GM12892 (cell line): Measurements from ENCODE around the gene IQCK.
A peak's percentile ranks its signal among the peaks of the same experiment; 100 is the strongest.

Source experiments
- DNase-seq: peaks from one replicate; pipeline ENCODE4 v3.0.0; 2011; ENCODE audit not compliant: insufficient read length
- FAIRE-seq: peaks from 2 replicates; lab custom pipeline; 2011; peaks lifted over from hg19 to GRCh38; lab: Jason Lieb, UNC
- POLR2A ChIP-seq: IDR thresholded peaks from 2 replicates; pipeline ENCODE4 v1.6.1; 2011; ENCODE audit warnings: low read depth, low read length, control low read depth
- POLR2AphosphoS5 ChIP-seq: IDR thresholded peaks from 2 replicates; pipeline ENCODE4 v1.6.1; 2011; ENCODE audit warnings: low read depth, low read length, control low read depth
- TAF1 ChIP-seq: IDR thresholded peaks from 2 replicates; pipeline ENCODE4 v1.6.1; 2011; ENCODE audit warnings: low read depth, mild to moderate bottlenecking, control low read depth, low read length, borderline replicate concordance

Gene IQCK

DNA sequence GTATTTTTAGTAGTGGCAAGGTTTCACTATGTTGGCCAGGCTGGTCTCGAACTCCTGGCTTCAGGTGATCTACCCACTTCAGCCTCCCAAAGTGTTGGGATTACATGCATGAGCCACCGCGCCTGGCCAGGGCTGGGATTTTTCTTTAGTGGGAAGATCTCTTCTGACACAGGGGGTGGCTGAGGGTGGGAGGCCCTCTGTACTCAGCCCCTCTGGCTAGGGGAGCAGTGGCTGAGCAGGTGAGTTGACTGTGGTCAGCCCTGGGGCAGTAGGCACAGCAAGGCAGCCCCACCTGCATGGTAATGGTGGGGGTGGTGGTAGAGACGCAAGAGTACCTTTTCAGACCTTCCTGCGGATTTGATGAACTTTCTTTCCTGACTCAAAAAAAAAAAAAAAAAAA, 178.9 kb downstream of the IQCK start:
- TF ChIP-seq TAF1 (no peak), POLR2AphosphoS5 (no peak), POLR2A (no peak)
- FAIRE-seq (no peak), DNase-seq (no peak)

DNA sequence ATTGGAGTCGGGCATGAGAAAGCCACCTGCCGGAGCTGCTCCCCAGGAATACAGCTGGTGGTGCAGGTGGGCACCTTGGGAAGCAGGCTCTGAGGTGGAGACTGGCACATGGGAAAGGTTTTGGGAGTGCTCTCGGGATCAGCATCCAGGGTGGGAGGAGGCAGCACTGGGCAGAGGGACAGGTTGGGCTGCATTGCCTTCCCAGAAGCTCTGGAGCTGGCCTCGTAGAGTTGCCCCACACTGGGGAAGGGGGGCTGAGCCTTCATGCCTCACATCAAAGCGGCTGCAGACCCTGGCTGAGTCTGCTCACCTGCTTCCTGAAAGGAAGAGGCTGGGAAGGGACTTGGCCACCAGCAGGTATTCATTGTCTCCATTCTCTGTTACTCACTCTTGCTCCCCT, 180.1 kb downstream of the IQCK start:
- FAIRE-seq = no peak
- no peak for TF ChIP-seq POLR2AphosphoS5
- TF ChIP-seq TAF1 = no peak
- no peak for TF ChIP-seq POLR2A

GRCh38 chr16:19898924-19899604, 181.0 kb downstream of the IQCK start:
- DNase-seq (no peak), FAIRE-seq (peak; percentile 44)

More for the DNA sequence above, 180.1 kb downstream of the IQCK start:
- no peak for DNase-seq

DNA sequence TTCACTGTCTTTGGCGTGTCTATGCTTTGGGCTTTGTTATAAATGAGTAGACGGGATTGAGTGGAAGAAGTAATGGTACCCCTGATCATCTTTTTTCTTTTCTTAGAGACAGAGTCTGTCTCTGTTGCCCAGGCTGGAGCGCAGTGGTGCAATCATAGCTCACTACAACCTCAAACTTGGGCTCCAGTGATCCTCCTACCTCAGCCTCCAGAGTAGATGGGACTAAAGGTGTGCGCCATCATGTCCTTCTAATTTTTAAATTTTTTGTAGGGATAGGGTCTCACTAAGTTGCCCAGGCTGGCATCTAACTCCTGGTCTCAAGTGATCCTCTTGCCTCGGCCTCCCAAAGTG, 181.5 kb downstream of the IQCK start:
- no peak for DNase-seq
- TF ChIP-seq POLR2A = no peak
- no peak for TF ChIP-seq TAF1
- TF ChIP-seq POLR2AphosphoS5 = no peak
- FAIRE-seq = no peak

More at GRCh38 chr16:19898924-19899604, 181.0 kb downstream of the IQCK start:
- TF ChIP-seq POLR2A = no peak
- no peak for TF ChIP-seq TAF1
- no peak for TF ChIP-seq POLR2AphosphoS5

GRCh38 chr16:19901164-19901563, 183.1 kb downstream of the IQCK start:
- FAIRE-seq = no peak
- TF ChIP-seq TAF1 (no peak), POLR2AphosphoS5 (no peak), POLR2A (no peak)
- DNase-seq = no peak

- DNase-seq = peak; percentile 58
- FAIRE-seq = peak; percentile 74
- TF ChIP-seq POLR2A = no peak
- no peak for TF ChIP-seq POLR2AphosphoS5
- no peak for TF ChIP-seq TAF1
These were observed 189.3 kb downstream of the IQCK start for GRCh38 chr16:19907161-19907992.
